CD14-positive monocyte (primary cell): ENCODE results near the gene ATP5PO. TPM values are rescaled to one million over a fixed set of nuclear protein-coding genes. Genes with fewer than 3 reads are reported as not detected.

Source experiments
- DNase-seq, 3 donors: peaks; one replicate each; pipeline ENCODE4 v3.0.0-alpha.2; 2011 to 2022
- H2AFZ ChIP-seq: 2 replicates; pipeline ENCODE4 v1.6.0; 2012; ENCODE audit warnings: mild to moderate bottlenecking, low read depth, low read length, inconsistent platforms; ENCODE audit not compliant: insufficient read depth, poor library complexity, severe bottlenecking
- H3K27ac ChIP-seq, 2 donors: 1 replicate in 1 of 2; 2 replicates in 1 of 2; pipeline ENCODE4 v1.5.1; 2012 to 2013; ENCODE audit warnings: low read length in 2 of 2, control low read depth in 1 of 2, inconsistent platforms in 1 of 2, low read depth in 1 of 2, mild to moderate bottlenecking in 1 of 2
- H3K27me3 ChIP-seq, 2 donors: one replicate each; pipeline versions ENCODE4 v1.6.0 to v1.6.1; 2011 to 2013; ENCODE audit warnings: low read length in 2 of 2; ENCODE audit not compliant: control insufficient read depth in 2 of 2, insufficient read depth in 2 of 2
- H3K36me3 ChIP-seq, 2 donors: replicated peaks in 1 of 2; 1 replicate in 1 of 2; 2 replicates in 1 of 2; pipeline versions ENCODE4 v1.5.1 to v1.6.1; 2012 to 2013; ENCODE audit warnings: low read length in 2 of 2, control low read depth in 1 of 2, inconsistent platforms in 1 of 2, mild to moderate bottlenecking in 1 of 2; ENCODE audit not compliant: insufficient read depth in 2 of 2, control insufficient read depth in 1 of 2
- H3K4me1 ChIP-seq, 2 donors: 1 replicate in 1 of 2; 2 replicates in 1 of 2; pipeline versions ENCODE4 v1.5.1 to v1.6.1; 2012 to 2013; ENCODE audit warnings: low read length in 2 of 2, control low read depth in 1 of 2, inconsistent platforms in 1 of 2, mild to moderate bottlenecking in 1 of 2, moderate library complexity in 1 of 2; ENCODE audit not compliant: insufficient read depth in 2 of 2, control insufficient read depth in 1 of 2
- H3K4me2 ChIP-seq: replicated peaks from 2 replicates; pipeline ENCODE3; 2012; ENCODE audit warnings: low read length, moderate library complexity, mild to moderate bottlenecking; ENCODE audit not compliant: poor library complexity, severe bottlenecking; ENCODE audit errors: extremely low read depth
- H3K4me3 ChIP-seq, 3 experiments: fragments of 200-600 bp in 1 of 3; sonication (generic) in 1 of 3; replicated peaks in 1 of 3; 1 replicate in 2 of 3; 2 replicates in 1 of 3; pipeline ENCODE4 v1.5.1; 2011 to 2013; ENCODE audit warnings: low read length in 3 of 3, mild to moderate bottlenecking in 3 of 3, control low read depth in 2 of 3, low read depth in 2 of 3, inconsistent platforms in 1 of 3, moderate library complexity in 1 of 3
- H3K79me2 ChIP-seq: 2 replicates; pipeline ENCODE4 v1.6.0; 2012; ENCODE audit warnings: mild to moderate bottlenecking, control low read depth, inconsistent platforms, low read length, moderate library complexity; ENCODE audit not compliant: insufficient read depth
- H3K9ac ChIP-seq: 2 replicates; pipeline ENCODE4 v1.6.0; 2017; ENCODE audit warnings: low read length, mild to moderate bottlenecking; ENCODE audit not compliant: insufficient read depth, poor library complexity, severe bottlenecking
- H3K9me3 ChIP-seq, 2 donors: replicated peaks in 1 of 2; 1 replicate in 1 of 2; 2 replicates in 1 of 2; pipeline versions ENCODE4 v1.5.1 to v1.6.1; 2012 to 2013; ENCODE audit warnings: low read length in 2 of 2, control low read depth in 1 of 2; ENCODE audit not compliant: control insufficient read depth in 1 of 2, insufficient read depth in 1 of 2
- H4K20me1 ChIP-seq: 2 replicates; pipeline ENCODE4 v1.6.0; 2012; ENCODE audit warnings: mild to moderate bottlenecking, low read length, control low read depth, moderate library complexity; ENCODE audit not compliant: insufficient read depth
- H3K27ac Mint-ChIP-seq, 7 donors: one replicate each; pipeline ENCODE4 v1.8.0; 2020; ENCODE audit warnings: mild to moderate bottlenecking in 7 of 7, mixed read lengths in 7 of 7, moderate library complexity in 6 of 7, inconsistent platforms in 2 of 7
- H3K27me3 Mint-ChIP-seq, 3 donors: one replicate each; pipeline ENCODE4 v1.8.0; 2021 to 2022; ENCODE audit warnings: low read depth in 3 of 3, mild to moderate bottlenecking in 3 of 3, mixed read lengths in 3 of 3, moderate library complexity in 3 of 3, inconsistent platforms in 1 of 3
- H3K36me3 Mint-ChIP-seq, 2 donors: one replicate each; pipeline ENCODE4 v1.8.0; 2020; ENCODE audit warnings: mixed read lengths in 2 of 2, inconsistent platforms in 1 of 2, mild to moderate bottlenecking in 1 of 2
- H3K4me1 Mint-ChIP-seq: one replicate; pipeline ENCODE4 v1.8.0; 2020; ENCODE audit warnings: mild to moderate bottlenecking, mixed read lengths
- H3K4me3 Mint-ChIP-seq, 2 donors: one replicate each; pipeline ENCODE4 v1.8.0; 2020; ENCODE audit warnings: mild to moderate bottlenecking in 2 of 2, mixed read lengths in 2 of 2, moderate library complexity in 1 of 2
- H3K9me3 Mint-ChIP-seq, 7 donors: one replicate each; pipeline ENCODE4 v1.8.0; 2020 to 2022; ENCODE audit warnings: mixed read lengths in 7 of 7, mild to moderate bottlenecking in 6 of 7, moderate library complexity in 6 of 7, inconsistent platforms in 2 of 7
- CTCF ChIP-seq: fragments of 200-600 bp; IDR thresholded peaks from one replicate; pipeline ENCODE4 v1.8.0; 2022; ENCODE audit warnings: antibody characterized with exemption, mild to moderate bottlenecking
- WGBS: methylation state at CpG from one replicate; pipeline ENCODE4 v1.1.5; 2013; ENCODE audit warnings: missing lambda C conversion rate; ENCODE audit not compliant: insufficient coverage; 5-methylcytosine and 5-hydroxymethylcytosine counted together
- intact Hi-C, 2 donors: fragments of 100-400 bp; cut with micrococcal nuclease; formaldehyde crosslinking; loops; one replicate each; pipeline versions ENCODE4 v1.15.0 to v1.15.1; 2023
- polyA plus RNA-seq, 3 donors: library from polyadenylated mRNA; depleted of rRNA in 1 of 3; unstranded in 2 of 3; stranded (reverse) in 1 of 3; fragments of 300-500 nt in 2 of 3; fragments of >200 nt in 1 of 3; fragmentation: Illumina TruSeq in 2 of 3; gene quantifications; 1 replicate in 2 of 3; 2 replicates in 1 of 3; pipeline ENCODE4 v1.2.3, GENCODE V29; 2012 to 2021

ATP5PO gene
- polyA plus RNA-seq, 3 donors: 153 to 397 (median 393) TPM

- no peak overlapping the region for H3K9ac ChIP-seq
- H3K27ac Mint-ChIP-seq: peak overlapping the region in 5 of 7 donors; percentile 70 to 92 (median 76)
- peak overlapping the region in 1 of 2 donors; percentile 45 for H3K27ac ChIP-seq
- H3K9me3 ChIP-seq: no peaks in the 10 kb centered on the region
- peaks cover 30 to 42% of the 10 kb centered on the region in 2 donors for H3K4me1 ChIP-seq
- H3K27me3 ChIP-seq: no peaks in the 10 kb centered on the region
- no peaks in the 10 kb centered on the region for H4K20me1 ChIP-seq
- intact Hi-C loops: loop anchor here (5.0 kb wide), 3 partner anchors 40 to 140 kb away; no protein-coding TSS in a partner anchor
- peaks cover 0 to 2% (median 0%) of the 10 kb centered on the region in 3 donors for H3K27me3 Mint-ChIP-seq
- H3K79me2 ChIP-seq: no peaks in the 10 kb centered on the region
- WGBS: 85% methylated on average over 4 of the region's 4 CpGs
- H3K36me3 ChIP-seq: no peaks in the 10 kb centered on the region
- H3K4me1 Mint-ChIP-seq: peaks cover 55% of the 10 kb centered on the region
- peak overlapping the region; percentile 50 for H3K4me2 ChIP-seq
- H2AFZ ChIP-seq: no peak overlapping the region
- no peak overlapping the region for H3K4me3 ChIP-seq
- no peaks in the 10 kb centered on the region for H3K9me3 Mint-ChIP-seq
- H3K36me3 Mint-ChIP-seq: peaks cover 0 to 2% of the 10 kb centered on the region in 2 donors
- DNase-seq: no peak
- H3K4me3 Mint-ChIP-seq: no peak overlapping the region
- TF ChIP-seq CTCF: no peak
Measured at GRCh38 chr21:33937146-33937545, 21.5 kb upstream of the ATP5PO start.

- no peaks in the 10 kb centered on the region for H3K27me3 ChIP-seq
- Mint-ChIP-seq H3K4me3 (no peak overlapping the region), H3K9me3 (no peaks in the 10 kb centered on the region), H3K36me3 (peaks cover 0 to 2% of the 10 kb centered on the region in 2 donors), H3K27me3 (peaks cover 0 to 2% (median 0%) of the 10 kb centered on the region in 3 donors), H3K4me1 (peaks cover 60% of the 10 kb centered on the region), H3K27ac (peak overlapping the region in 3 of 7 donors; percentile 20 to 86 (median 76))
- H3K9me3 ChIP-seq: no peaks in the 10 kb centered on the region
- peak overlapping the region in 1 of 2 donors; percentile 45 for H3K27ac ChIP-seq
- WGBS: 44% methylated on average over 2 of the region's 4 CpGs
- H2AFZ ChIP-seq: no peak overlapping the region
- no peak for TF ChIP-seq CTCF
- no peaks in the 10 kb centered on the region for H4K20me1 ChIP-seq
- intact Hi-C loops: loop anchor here (5.0 kb wide), 3 partner anchors 41 to 141 kb away; no protein-coding TSS in a partner anchor
- H3K9ac ChIP-seq: no peak overlapping the region
- no peak overlapping the region for H3K4me2 ChIP-seq
- H3K36me3 ChIP-seq: no peaks in the 10 kb centered on the region
- H3K4me1 ChIP-seq: peaks cover 34 to 46% of the 10 kb centered on the region in 2 donors
- no peak overlapping the region for H3K4me3 ChIP-seq
- DNase-seq: peak in 2 of 3 donors; percentile 18 to 37
- no peaks in the 10 kb centered on the region for H3K79me2 ChIP-seq
Measured at GRCh38 chr21:33936301-33937038, 20.9 kb upstream of the ATP5PO start.
